ENCODE measurements around the gene DDX28.

DDX28 gene, protein sequence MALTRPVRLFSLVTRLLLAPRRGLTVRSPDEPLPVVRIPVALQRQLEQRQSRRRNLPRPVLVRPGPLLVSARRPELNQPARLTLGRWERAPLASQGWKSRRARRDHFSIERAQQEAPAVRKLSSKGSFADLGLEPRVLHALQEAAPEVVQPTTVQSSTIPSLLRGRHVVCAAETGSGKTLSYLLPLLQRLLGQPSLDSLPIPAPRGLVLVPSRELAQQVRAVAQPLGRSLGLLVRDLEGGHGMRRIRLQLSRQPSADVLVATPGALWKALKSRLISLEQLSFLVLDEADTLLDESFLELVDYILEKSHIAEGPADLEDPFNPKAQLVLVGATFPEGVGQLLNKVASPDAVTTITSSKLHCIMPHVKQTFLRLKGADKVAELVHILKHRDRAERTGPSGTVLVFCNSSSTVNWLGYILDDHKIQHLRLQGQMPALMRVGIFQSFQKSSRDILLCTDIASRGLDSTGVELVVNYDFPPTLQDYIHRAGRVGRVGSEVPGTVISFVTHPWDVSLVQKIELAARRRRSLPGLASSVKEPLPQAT
- total RNA-seq = 24.4 reads per million, percentile 51 among the genes with 10 or more reads in this experiment

DNA sequence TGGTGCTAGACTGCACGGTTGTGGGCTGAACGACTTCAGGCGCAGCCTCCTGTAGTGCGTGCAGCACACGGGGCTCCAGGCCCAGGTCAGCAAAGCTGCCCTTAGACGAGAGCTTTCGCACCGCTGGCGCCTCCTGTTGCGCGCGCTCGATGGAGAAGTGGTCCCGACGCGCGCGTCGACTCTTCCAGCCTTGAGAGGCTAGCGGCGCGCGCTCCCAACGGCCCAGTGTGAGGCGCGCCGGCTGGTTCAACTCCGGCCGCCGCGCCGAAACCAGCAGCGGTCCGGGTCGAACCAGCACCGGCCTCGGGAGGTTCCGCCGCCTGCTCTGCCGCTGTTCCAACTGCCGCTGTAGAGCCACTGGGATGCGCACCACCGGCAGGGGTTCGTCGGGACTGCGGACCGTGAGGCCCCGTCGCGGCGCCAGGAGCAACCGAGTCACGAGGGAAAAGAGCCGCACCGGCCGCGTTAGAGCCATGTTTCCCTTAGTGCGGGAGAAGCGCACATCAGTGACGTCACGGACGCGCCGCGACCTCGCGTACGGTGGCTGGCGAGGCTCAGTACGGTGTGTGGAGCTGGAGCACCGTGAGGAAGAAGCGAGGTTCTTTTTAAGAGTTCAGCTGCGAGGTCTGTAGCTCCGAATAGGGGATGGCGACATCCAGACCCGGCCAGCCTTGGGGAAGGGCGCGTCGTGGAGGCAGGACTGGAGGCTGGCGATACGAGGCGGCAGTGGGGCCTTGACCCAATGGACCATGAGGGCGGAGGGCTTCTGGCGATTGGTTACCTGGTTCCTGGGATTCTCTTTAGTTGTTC lies at the start of gene DDX28, which contains the start of gene DUS2:
Gene DDX28 (minus strand): TSS at position 505 of the 810 bp plus-strand sequence. CDS start 30 bp downstream, at position 475.
Gene DUS2 (plus strand): TSS at position 557 of the 810 bp plus-strand sequence. CDS start 14,740 bp downstream, outside the sequence.
- DNase-seq = peak; percentile 91

DNA sequence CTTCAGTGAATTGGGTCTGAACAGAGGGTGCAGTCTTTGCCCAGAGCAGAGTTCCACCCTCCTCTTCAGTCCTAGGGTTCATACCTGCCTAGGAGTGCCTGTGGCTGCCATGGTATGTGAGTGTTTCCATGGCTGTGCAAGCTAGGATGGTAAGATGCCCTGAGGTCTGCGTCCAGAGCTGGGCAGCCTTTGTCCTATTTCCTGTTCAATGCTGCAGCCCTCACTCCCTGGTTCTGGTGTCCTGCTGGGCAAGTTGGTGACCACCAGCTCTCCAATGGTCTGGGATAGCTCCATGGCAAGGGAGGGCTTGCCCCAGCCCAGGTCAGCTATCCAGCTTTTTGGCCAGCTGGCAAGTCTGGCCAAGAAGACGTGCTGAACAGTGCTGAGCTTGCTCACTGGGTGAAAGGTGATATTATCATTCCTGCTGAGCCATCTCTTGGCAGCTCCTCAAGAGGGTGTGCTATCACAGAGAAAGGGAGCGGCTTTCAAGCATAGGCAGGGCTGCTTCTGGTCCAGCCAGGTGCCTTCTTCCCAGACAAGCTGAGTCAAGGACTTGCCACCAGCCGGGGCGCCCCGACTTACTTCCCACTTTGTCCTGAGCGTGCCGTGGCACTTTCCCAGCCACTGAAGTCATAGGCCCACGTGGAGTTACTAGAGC lies 49.1 kb upstream of the DDX28 start:
- no peak for DNase-seq

DNA sequence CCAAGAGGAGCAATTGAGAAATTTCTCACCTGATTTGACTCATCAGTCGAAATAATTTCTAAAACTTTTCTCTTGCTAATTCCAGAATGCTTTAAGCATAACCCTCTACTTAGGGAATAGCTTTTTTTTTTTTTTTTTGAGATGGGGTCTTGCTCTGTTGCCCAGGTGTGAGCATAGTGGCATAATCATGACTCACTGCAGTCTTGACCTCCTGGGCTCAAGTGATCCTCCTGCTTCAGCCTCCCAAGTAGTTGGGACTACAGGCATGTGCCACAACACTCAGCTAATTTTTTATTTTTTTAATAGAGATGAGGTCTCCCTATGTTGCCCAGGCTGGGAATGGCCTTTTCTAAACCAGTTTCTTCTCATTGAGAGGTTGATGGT lies 48.5 kb upstream of the DDX28 start:
- DNase-seq = no peak

DNA sequence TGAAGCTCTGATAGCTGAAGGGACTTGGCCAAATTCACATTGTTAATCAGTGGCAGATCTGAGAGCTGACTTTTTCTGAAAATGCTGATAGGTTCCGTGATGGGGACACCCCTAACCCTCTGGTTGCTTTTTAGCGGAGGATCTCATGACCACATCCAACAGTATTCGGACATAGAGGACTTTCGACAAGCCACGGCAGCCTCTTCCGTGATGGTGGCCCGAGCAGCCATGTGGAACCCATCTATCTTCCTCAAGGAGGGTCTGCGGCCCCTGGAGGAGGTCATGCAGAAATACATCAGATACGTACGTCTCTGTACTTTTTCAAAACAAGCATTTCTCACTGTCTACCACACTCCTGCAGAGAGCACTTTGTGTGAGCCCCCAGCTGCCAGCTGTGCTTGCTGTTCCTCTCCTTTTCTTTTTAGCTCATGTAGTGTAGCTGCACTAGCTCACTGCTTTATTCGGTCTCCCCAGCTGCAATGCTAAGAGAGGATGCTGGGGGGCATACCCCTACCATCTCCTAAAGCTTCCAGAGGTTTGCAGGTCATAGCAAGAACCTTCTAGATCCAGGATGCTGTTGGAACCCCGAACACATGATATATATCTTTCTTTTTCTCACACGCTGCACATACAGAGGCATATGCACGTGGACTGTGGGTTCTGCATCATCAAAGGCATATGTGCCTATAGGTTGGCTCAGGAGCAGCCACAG lies 47.9 kb upstream of the DDX28 start:
- no peak for DNase-seq

DNA sequence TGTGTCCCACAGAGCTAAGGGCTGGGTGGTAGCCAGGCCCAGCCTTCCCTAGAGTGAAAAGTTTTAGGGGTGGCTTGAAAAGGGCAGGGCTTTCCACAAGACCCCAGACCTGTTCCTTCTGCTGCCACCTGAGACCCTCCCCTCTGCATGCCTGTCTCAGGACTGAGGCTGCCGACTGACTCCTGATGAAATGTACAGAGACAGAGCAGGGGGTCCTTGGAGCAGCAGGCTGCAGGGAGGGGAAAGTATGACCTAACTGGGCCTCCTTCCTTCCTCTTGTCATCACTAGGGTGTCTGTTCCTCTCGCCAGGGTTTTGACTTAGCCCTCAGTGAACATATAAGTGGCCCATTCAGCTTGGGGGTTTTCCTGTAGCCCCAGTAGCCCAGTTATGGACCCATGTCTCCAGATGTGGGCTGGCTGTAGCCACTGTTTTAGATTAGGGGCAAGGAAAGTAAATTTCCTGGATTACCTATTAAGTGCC lies 47.3 kb upstream of the DDX28 start:
- DNase-seq = no peak

- peak; percentile 35 for DNase-seq
Observed at GRCh38 chr16:68069511-68070248, 46.6 kb upstream of the DDX28 start.

GRCh38 chr16:68068926-68069325 lies 45.9 kb upstream of the DDX28 start:
- DNase-seq = no peak

- no peak for DNase-seq
Observed at GRCh38 chr16:68066763-68067162, 43.7 kb upstream of the DDX28 start.

- no peak for DNase-seq
Observed at GRCh38 chr16:68065716-68066305, 42.8 kb upstream of the DDX28 start.

DNA sequence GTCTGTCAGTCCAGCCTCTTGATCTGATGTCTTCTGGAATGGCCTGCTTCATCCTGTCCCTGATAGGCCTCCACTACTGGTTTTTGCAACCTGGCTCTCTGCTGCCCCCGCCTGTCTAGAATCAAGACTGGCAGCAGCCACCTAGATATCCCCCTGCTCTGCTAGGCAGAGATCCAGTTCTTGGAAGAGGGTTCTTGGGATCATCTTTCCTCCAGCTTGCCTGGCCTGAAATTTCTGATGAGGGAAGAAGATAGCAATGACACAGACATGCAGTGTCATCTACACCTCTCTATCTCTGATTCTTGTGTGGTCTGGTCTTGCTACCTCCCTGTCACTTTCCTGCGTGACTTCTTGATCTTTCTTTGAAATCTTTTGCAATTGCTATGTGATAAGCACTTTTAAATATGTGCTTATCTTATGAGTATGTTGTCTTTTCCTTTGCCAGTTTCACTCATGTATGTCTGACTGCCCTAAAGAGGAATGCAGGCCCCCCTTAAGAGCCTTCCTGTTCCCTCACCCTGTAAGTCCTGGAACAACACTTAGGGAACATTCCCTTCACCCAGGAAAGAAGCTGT lies 41.8 kb upstream of the DDX28 start:
- DNase-seq = peak; percentile 59

DNA sequence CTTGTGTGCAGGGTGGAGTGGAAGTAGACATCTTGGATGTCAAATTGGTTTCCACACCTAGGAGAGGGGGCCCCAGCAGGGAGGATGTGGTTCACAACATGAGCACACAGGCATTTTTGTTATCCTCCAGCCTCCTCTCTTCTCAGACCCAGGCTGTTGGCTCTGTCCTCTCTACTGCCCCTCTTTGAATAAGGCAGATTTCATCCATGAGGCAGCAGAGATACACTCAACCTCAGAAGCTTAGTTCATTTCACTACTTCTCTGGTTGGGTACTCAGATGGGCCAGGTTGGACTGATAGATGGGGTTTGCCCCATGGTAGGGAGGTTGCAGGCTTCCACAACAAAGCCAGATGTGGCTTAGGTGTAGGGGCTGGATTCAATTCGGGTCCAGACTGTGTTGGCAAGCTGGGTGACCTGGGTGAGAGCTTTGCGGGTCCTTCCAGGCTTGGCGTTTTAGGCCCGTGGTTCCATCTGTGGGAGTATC lies 39.9 kb upstream of the DDX28 start:
- DNase-seq = no peak

GRCh38 chr16:68061396-68061795 lies 38.4 kb upstream of the DDX28 start:
- DNase-seq = no peak

DNA sequence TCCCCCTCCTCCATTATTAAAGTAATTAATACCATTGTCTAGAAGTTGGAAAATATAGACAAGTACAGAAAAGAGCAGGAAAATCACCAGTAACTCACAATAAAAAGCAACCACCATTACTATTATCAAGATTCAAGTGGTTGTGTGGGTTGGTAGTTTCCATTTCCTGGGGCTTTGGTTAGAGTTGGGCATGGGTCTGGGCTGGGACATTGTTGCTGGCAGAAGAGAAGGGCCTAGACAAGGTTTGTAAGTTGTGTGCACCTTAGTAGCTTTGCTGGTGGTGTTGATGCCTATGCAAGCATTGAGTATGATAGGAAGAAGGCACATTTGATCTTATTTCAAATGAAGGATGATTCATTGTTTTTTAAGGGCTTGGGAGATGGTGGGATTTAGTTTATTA lies 36.8 kb upstream of the DDX28 start:
- no peak for DNase-seq

GRCh38 chr16:68055395-68055794 lies 32.4 kb upstream of the DDX28 start:
- no peak for DNase-seq

- DNase-seq = no peak
Observed at GRCh38 chr16:68049449-68049848, 26.4 kb upstream of the DDX28 start.

GRCh38 chr16:68047987-68048386 lies 25.0 kb upstream of the DDX28 start:
- no peak for DNase-seq

DNA sequence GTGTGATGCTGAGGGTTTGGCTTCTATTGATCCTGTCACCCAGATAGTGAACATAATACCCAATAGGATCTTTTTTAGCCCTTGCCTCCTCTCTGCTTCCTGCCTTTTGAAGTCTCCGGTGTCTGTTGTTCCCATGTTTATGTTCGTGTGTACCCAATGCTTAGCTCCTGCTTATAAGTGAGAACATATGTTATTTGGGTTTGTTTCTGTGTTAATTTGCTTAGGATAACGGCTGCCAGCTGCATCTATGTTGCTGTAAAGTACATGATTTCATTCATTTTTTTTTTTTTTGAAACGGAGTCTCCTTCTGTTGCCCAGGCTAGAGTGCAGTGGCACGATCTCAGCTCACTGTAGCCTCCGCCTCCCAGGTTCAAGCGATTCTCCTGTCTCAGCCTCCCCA lies 23.1 kb upstream of the DDX28 start:
- no peak for DNase-seq

DNA sequence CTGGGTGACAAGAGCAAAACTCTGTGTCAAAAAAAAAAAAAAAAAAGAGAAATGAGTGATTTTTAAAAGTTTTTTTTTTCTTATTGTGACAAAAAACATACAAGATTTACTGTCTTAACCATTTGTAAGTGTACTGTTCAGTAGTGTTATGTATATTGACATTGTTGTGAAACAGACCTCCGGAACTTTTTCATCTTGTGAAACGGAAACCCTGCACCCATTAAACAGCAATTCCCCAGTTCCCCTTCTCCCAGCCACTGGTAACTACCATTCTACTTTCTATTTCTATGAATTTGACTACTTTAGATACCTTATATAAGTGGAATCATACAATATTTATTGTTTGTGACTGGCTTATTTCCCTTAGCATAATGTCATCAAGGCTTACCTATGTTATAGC lies 18.8 kb upstream of the DDX28 start:
- no peak for DNase-seq

DNA sequence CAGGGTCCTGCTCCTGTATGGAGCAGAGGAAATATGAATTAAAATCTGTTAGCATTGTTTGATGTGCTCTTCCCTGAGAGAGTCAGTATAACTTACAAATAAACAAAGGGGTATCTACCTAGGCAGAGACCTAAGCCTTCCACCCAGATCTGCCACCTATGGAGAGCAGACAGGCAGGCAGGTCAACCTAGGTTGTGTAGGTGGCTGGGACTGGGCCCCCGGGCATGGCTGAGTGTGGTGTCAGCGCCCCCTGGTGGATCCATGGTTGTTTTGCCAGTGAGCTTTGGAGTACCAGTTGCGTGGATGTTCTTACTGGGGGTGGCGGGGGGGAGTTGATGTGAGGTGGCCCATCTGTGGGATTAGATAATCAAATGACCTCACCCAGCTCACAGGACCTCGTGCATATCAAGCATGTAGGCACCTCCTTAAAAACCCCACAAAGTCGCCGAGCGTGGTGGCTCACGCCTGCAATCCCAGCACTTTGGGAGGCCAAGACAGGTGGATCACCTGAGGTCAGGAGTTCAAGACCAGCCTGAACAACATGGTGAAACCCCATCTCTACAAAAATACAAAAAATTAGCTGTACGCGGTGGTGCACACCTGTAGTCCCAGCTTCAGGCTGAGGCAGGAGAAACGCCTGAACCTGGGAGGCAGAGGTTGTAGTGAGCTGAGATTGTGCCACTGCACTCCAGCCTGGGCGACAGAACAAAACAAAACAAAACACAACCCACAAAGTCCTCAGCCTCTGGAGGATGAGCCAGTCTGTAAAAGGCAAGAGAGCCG lies 17.7 kb upstream of the DDX28 start:
- peak; percentile 87 for DNase-seq

Measured in effector CD4-positive, alpha-beta T cell (primary cell).